ENCODE results near the gene CYFIP2.

The CYFIP2 gene

DNA sequence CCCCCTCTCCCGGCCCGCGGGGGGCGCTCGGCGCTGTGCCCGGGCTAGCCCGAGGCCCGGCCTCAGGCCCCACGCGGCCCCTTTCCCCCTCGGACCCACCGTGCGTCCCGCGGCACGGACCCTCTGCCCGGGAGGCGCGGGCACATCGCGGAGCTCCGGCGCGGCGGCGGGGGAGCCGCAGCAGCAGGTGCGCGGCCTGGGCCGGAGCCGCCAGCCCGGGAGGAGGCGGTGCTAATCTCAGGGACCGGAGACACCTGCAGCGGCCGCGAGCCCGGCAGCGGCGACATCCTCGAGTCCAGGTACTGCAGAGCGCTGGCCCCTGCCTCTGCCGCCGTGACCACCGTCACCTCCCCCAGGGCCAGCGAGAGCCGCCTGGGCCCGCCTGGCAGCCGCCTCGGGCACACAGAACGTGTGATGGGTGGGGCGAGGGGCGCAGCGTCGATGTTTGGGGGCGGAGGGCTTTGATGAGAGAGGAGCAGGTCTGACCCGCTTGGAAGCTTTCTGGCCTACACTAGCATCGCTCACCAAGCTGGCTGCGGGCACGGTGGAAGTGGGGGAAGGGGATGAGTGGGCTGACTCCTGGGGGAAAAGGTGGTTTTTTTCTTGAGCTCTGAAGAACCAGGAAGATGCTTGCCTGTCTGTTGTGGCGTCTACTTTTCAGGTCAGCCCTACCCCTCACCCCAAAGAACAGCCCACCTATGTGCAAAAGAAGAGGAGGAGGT, 524 bp downstream of the CYFIP2 start:
- Histone ChIP-seq H3K27ac (ENCODE audit: low read length) (peak overlapping the region; percentile 61; the same call in 1 of the 2 replicates), H3K79me2 (ENCODE audit: low read length) (peaks cover 49% of the 10 kb centered on the region), H3K4me2 (ENCODE audit: low read depth, low read length) (peak overlapping the region; percentile 56), H3K4me1 (ENCODE audit: low read length) (peaks cover 53% of the 10 kb centered on the region), H3K9ac (ENCODE audit: low read length) (peak overlapping the region; percentile 80), H3K36me3 (replicated peaks; ENCODE audit: insufficient read depth, low read length) (no peaks in the 10 kb centered on the region), H3K9me2 (replicated peaks; ENCODE audit: insufficient read depth, low read length) (no peaks in the 10 kb centered on the region), H2AFZ (ENCODE audit: low read length) (no peak overlapping the region), H4K20me1 (ENCODE audit: insufficient read depth, low read length) (no peaks in the 10 kb centered on the region), H3K4me3 (ENCODE audit: low read length) (peak overlapping the region; percentile 82), H3K27me3 (replicated peaks; ENCODE audit: insufficient read depth, low read length) (no peaks in the 10 kb centered on the region), H3K9me3 (replicated peaks; ENCODE audit: insufficient read depth, low read length) (no peaks in the 10 kb centered on the region), H3F3A (ENCODE audit: insufficient read depth, low read length) (peaks cover 14% of the 10 kb centered on the region)
- TF ChIP-seq EZH2 (optimal IDR thresholded peaks at IDR 0.05; ENCODE audit: low read depth, low read length) (no peak), EZH2phosphoT487 (IDR thresholded peaks at IDR 0.05; ENCODE audit: low read length) (no peak)
- TF ChIP-seq, protein P1, sequence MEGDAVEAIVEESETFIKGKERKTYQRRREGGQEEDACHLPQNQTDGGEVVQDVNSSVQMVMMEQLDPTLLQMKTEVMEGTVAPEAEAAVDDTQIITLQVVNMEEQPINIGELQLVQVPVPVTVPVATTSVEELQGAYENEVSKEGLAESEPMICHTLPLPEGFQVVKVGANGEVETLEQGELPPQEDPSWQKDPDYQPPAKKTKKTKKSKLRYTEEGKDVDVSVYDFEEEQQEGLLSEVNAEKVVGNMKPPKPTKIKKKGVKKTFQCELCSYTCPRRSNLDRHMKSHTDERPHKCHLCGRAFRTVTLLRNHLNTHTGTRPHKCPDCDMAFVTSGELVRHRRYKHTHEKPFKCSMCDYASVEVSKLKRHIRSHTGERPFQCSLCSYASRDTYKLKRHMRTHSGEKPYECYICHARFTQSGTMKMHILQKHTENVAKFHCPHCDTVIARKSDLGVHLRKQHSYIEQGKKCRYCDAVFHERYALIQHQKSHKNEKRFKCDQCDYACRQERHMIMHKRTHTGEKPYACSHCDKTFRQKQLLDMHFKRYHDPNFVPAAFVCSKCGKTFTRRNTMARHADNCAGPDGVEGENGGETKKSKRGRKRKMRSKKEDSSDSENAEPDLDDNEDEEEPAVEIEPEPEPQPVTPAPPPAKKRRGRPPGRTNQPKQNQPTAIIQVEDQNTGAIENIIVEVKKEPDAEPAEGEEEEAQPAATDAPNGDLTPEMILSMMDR (IDR thresholded peaks at IDR 0.05; ENCODE audit: low read length): no peak
- DNase-seq: peak; percentile 81

DNA sequence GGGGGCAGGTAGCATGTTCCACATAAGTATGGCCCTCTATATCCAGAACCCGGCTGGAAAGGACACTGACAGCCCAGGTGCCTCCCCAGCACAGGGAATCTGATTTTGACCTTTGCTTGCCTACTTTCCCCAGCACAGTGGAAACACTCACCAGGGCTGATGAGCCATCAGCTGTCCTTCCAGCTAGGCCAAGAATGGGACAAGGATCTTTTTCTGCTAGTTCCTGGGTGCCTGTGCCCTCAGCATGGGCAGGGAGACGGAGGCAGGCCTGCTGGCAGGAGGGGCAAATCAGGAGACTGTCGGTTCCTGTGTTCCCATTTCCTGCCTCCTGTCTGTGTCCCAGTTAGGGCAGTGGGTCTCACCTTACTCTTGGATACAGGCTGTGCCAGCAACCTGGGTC, 1.1 kb downstream of the CYFIP2 start:
- no peak overlapping the region for H2AFZ ChIP-seq (ENCODE audit: low read length)
- no peaks in the 10 kb centered on the region for H3K36me3 ChIP-seq (replicated peaks; ENCODE audit: insufficient read depth, low read length)
- no peaks in the 10 kb centered on the region for H3K27me3 ChIP-seq (replicated peaks; ENCODE audit: insufficient read depth, low read length)
- H3K4me3 ChIP-seq (ENCODE audit: low read length): peak overlapping the region; percentile 82
- peak overlapping the region; percentile 56 for H3K4me2 ChIP-seq (ENCODE audit: low read depth, low read length)
- no peaks in the 10 kb centered on the region for H3K9me3 ChIP-seq (replicated peaks; ENCODE audit: insufficient read depth, low read length)
- peaks cover 55% of the 10 kb centered on the region for H3K4me1 ChIP-seq (ENCODE audit: low read length)
- peaks cover 20% of the 10 kb centered on the region for H3F3A ChIP-seq (ENCODE audit: insufficient read depth, low read length)
- H3K27ac ChIP-seq (ENCODE audit: low read length): peak overlapping the region; percentile 61; the same call in 1 of the 2 replicates
- TF ChIP-seq EZH2phosphoT487 (IDR thresholded peaks at IDR 0.05; ENCODE audit: low read length) (no peak), EZH2 (optimal IDR thresholded peaks at IDR 0.05; ENCODE audit: low read depth, low read length) (no peak)
- TF ChIP-seq, protein P1 (IDR thresholded peaks at IDR 0.05; ENCODE audit: low read length): no peak
- H3K79me2 ChIP-seq (ENCODE audit: low read length): peaks cover 50% of the 10 kb centered on the region
- no peak for DNase-seq
- no peaks in the 10 kb centered on the region for H4K20me1 ChIP-seq (ENCODE audit: insufficient read depth, low read length)
- peak overlapping the region; percentile 80; the same call in 1 of the 2 replicates for H3K9ac ChIP-seq (ENCODE audit: low read length)
- H3K9me2 ChIP-seq (replicated peaks; ENCODE audit: insufficient read depth, low read length): no peaks in the 10 kb centered on the region

DNA sequence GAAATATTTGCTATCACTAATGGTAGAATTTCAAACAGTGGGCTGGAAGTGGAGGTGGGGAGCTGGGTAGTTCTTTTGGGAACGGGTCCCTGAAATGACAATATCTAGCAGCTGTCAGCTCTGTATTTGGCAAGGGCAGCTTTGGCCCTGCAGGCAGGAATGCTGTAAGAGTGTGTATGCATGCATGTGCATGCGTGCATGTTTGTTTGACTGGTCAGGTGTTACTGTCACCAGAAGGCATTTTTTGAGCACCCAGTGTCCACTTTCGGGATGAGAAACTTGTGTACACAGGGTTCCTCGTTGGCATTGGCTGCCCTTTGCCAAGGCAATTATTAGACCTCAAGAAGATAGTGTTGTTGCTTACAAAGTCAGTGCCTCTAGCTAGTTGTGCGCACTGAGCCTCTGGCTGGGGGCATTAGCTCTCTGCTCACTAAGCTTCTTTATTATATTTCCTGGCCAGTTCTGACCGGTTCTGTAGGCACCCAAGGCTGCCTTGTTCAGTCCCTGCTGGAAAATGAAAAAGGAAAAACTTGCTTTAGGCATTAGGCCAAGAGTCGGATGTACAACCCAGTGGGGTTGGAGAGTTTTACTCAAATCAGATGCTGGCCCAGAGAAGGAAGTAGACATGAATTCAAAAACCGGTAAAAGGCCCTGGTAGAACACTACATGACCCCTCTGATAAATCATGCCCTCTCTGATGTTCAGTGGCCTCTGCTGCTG, 2.0 kb downstream of the CYFIP2 start:
- no peaks in the 10 kb centered on the region for H3K27me3 ChIP-seq (replicated peaks; ENCODE audit: insufficient read depth, low read length)
- no peak overlapping the region for H2AFZ ChIP-seq (ENCODE audit: low read length)
- peaks cover 28% of the 10 kb centered on the region for H3F3A ChIP-seq (ENCODE audit: insufficient read depth, low read length)
- peak overlapping the region; percentile 56 for H3K4me2 ChIP-seq (ENCODE audit: low read depth, low read length)
- no peaks in the 10 kb centered on the region for H4K20me1 ChIP-seq (ENCODE audit: insufficient read depth, low read length)
- peaks cover 58% of the 10 kb centered on the region for H3K79me2 ChIP-seq (ENCODE audit: low read length)
- no peaks in the 10 kb centered on the region for H3K9me2 ChIP-seq (replicated peaks; ENCODE audit: insufficient read depth, low read length)
- TF ChIP-seq EZH2 (optimal IDR thresholded peaks at IDR 0.05; ENCODE audit: low read depth, low read length): no peak
- TF ChIP-seq, protein P1 (IDR thresholded peaks at IDR 0.05; ENCODE audit: low read length): no peak
- TF ChIP-seq EZH2phosphoT487 (IDR thresholded peaks at IDR 0.05; ENCODE audit: low read length): no peak
- no peaks in the 10 kb centered on the region for H3K36me3 ChIP-seq (replicated peaks; ENCODE audit: insufficient read depth, low read length)
- DNase-seq: no peak
- peaks cover 60% of the 10 kb centered on the region for H3K4me1 ChIP-seq (ENCODE audit: low read length)
- H3K9ac ChIP-seq (ENCODE audit: low read length): no peak overlapping the region
- no peaks in the 10 kb centered on the region for H3K9me3 ChIP-seq (replicated peaks; ENCODE audit: insufficient read depth, low read length)
- H3K4me3 ChIP-seq (ENCODE audit: low read length): peak overlapping the region; percentile 82; the same call in 1 of the 2 replicates
- H3K27ac ChIP-seq (ENCODE audit: low read length): no peak overlapping the region
